ENCODE data around the gene HS1BP3. TPM values are rescaled to one million over a fixed set of nuclear protein-coding genes. Genes with fewer than 3 reads are reported as not detected.
A peak's percentile ranks its signal among the peaks of the same experiment; 100 is the strongest.

The HS1BP3 gene
- total and polyA plus RNA-seq, 8 donors: 13.8 to 105 (median 23.3) TPM

DNA sequence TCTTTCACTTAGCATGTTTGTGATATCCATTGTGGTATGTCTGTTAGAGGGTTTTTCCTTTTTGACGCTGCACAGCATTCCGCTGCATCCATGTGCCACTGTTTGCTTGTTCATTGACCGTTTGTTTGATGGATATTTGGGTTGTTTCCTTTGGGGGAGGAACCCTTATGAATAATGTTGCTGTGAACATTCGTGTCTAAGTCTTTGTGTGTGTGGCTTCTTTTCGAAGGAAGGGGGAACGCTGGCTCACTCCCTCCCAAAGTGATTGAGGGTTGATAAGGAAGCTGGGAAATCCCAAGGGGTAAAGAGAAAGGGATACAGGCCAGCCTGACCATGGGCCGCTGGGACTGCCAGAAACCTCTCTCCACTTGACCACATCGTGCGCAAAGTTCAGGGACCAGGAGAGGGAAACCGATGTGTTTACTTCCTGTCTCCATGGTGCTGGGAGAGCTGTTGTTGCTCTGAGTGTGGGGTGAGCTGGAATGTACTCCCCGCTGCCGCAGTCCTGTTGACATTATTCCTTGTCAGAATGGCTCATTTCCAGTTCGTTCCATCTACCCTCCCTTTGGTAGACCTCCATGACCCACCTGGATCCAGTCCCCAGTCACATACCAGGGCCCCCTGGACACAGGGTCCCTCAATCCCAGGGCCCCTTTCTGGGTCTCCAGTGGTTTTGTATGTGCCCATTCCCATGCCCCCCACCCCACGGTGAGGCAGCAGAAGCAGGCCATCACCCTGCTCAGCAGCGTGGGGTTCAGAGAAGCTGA lies 39.6 kb downstream of the HS1BP3 start:
- H3K27ac ChIP-seq: peak overlapping the region; percentile 48 to 97 (median 84)
- H3K4me3 ChIP-seq: no peak overlapping the region
- TF ChIP-seq POLR2AphosphoS5 (IDR thresholded peaks at IDR 0.05) (peak; percentile 60 to 89 (median 88)), EP300 (IDR thresholded peaks at IDR 0.05) (peak; percentile 79), POLR2A (IDR thresholded peaks at IDR 0.05) (no peak)
- TF ChIP-seq, protein P1, sequence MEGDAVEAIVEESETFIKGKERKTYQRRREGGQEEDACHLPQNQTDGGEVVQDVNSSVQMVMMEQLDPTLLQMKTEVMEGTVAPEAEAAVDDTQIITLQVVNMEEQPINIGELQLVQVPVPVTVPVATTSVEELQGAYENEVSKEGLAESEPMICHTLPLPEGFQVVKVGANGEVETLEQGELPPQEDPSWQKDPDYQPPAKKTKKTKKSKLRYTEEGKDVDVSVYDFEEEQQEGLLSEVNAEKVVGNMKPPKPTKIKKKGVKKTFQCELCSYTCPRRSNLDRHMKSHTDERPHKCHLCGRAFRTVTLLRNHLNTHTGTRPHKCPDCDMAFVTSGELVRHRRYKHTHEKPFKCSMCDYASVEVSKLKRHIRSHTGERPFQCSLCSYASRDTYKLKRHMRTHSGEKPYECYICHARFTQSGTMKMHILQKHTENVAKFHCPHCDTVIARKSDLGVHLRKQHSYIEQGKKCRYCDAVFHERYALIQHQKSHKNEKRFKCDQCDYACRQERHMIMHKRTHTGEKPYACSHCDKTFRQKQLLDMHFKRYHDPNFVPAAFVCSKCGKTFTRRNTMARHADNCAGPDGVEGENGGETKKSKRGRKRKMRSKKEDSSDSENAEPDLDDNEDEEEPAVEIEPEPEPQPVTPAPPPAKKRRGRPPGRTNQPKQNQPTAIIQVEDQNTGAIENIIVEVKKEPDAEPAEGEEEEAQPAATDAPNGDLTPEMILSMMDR (IDR thresholded peaks at IDR 0.05): no peak
- peaks cover 51 to 73% (median 65%) of the 10 kb centered on the region in 4 donors for H3K4me1 ChIP-seq
- H3K27me3 ChIP-seq: no peaks in the 10 kb centered on the region
- H3K36me3 ChIP-seq: no peaks in the 10 kb centered on the region
- H3K9me3 ChIP-seq: no peaks in the 10 kb centered on the region
- WGBS, 5 donors: 22 to 41% (median 30%) methylated on average over 13 to 15 of the region's 15 CpGs
- intact Hi-C loops (cut with DNase I; ENCODE audit: low total_unique reads): no loop called here
- DNase-seq: peak; percentile 71 to 96

DNA sequence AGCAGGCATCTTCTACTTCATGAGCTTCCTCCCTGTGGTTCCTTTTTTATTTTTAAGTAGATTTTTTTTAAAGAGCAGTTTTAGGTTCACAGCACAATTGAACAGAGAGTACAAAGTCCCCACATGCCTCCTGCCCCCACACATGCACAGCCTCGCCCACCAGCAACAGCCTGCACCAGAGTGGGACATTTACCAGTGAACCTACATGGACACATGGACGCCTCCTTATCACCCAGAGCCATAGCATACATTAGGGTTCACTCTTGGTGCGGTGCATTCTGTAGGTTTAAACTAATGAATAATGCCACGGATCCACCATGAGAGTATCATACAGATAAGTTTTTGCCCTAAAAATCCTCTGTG lies 40.9 kb downstream of the HS1BP3 start:
- DNase-seq: no peak
- Histone ChIP-seq H3K27ac (peak overlapping the region in 3 of 5 donors; percentile 69 to 97 (median 74)), H3K27me3 (no peaks in the 10 kb centered on the region), H3K4me1 (peaks cover 38 to 68% (median 53%) of the 10 kb centered on the region in 4 donors), H3K9me3 (no peaks in the 10 kb centered on the region), H3K4me3 (no peak overlapping the region), H3K36me3 (no peaks in the 10 kb centered on the region)
- no peak for TF ChIP-seq EP300 (IDR thresholded peaks at IDR 0.05)
- TF ChIP-seq, protein P1 (IDR thresholded peaks at IDR 0.05): no peak
- TF ChIP-seq POLR2AphosphoS5 (IDR thresholded peaks at IDR 0.05): no peak
- TF ChIP-seq POLR2A (IDR thresholded peaks at IDR 0.05): no peak
- intact Hi-C loops (cut with DNase I; ENCODE audit: low total_unique reads): no loop called here
- WGBS, 5 donors: 68 to 73% (median 71%) methylated on average over 4 of the region's 4 CpGs

DNA sequence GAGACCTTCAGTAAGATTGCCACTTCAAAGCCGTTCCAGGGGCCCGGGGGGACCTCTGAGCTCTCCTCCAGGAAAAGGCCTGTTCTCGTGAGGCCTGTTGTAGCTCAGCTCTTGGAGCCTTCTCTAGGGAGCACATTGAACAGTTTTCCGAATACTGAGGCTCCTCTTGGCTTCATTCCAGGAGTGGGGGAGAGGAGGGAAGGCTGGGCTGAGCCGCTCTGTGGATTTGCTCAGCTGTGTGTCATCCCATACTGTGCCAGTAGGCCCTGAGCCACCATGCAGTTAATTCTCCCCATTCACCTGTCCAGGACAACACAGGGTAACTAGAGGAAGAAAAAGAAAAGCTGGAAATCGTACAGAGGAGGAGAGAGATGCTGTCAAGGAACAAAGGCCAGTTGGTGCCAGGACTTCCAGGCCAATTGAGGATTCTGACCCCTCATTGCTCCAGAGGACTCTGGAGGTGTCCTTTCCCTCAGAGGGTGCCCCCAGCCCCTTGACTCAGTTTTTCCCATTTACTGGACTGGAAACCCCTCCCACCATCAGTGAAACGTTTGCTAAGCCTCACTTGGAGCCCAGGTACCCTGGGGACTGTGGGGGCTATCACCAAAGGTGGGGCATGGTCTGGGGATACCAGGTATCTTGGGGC lies 41.4 kb downstream of the HS1BP3 start:
- Histone ChIP-seq H3K9me3 (no peaks in the 10 kb centered on the region), H3K27ac (peak overlapping the region in 4 of 5 donors; percentile 41 to 97 (median 72)), H3K4me1 (peaks cover 33 to 68% (median 50%) of the 10 kb centered on the region in 4 donors), H3K4me3 (no peak overlapping the region), H3K27me3 (no peaks in the 10 kb centered on the region), H3K36me3 (no peaks in the 10 kb centered on the region)
- intact Hi-C loops (cut with DNase I; ENCODE audit: low total_unique reads): no loop called here
- 57 to 70% (median 61%) methylated on average over 7 of the region's 7 CpGs for WGBS, 5 donors
- peak in 1 of 2 donors; percentile 89 for DNase-seq
- TF ChIP-seq, protein P1 (IDR thresholded peaks at IDR 0.05): no peak
- TF ChIP-seq POLR2AphosphoS5 (IDR thresholded peaks at IDR 0.05): peak in 2 of 3 donors; percentile 13 to 20

- H3K27ac ChIP-seq: peak overlapping the region in 4 of 5 donors; percentile 41 to 97 (median 55)
- no peaks in the 10 kb centered on the region for H3K27me3 ChIP-seq
- no peak overlapping the region for H3K4me3 ChIP-seq
- peaks cover 26 to 63% (median 45%) of the 10 kb centered on the region in 4 donors for H3K4me1 ChIP-seq
- TF ChIP-seq EP300 (IDR thresholded peaks at IDR 0.05) (no peak), POLR2A (IDR thresholded peaks at IDR 0.05) (no peak), POLR2AphosphoS5 (IDR thresholded peaks at IDR 0.05) (no peak)
- TF ChIP-seq, protein P1 (IDR thresholded peaks at IDR 0.05): no peak
- H3K9me3 ChIP-seq: no peaks in the 10 kb centered on the region
- no peaks in the 10 kb centered on the region for H3K36me3 ChIP-seq
- intact Hi-C loops (cut with DNase I; ENCODE audit: low total_unique reads): no loop called here
- DNase-seq: no peak
- 73 to 88% (median 83%) methylated on average over 6 to 7 of the region's 7 CpGs for WGBS, 5 donors
Measured at GRCh38 chr2:20608666-20609348, 42.1 kb downstream of the HS1BP3 start.
